SJSA1 (cell line): ENCODE data around the gene PDE4A. TPM values are rescaled to one million over a fixed set of nuclear protein-coding genes. Genes with fewer than 3 reads are reported as not detected.

ENCODE experiments used
- total RNA-seq: library from RNA; depleted of rRNA; stranded (reverse); fragments of >200 nt; shearing (Covaris generic); gene quantifications from 2 replicates; pipeline ENCODE4 v1.2.3, GENCODE V29; 2014; rRNA removed

The PDE4A gene
- total RNA-seq, 1 experiment from 2014 or later, result 11.5 TPM

Other genes starting within 250 kb of the PDE4A start
- 120 and 170 TPM in 2 replicates for gene DNMT1, start 225.6 kb upstream of the PDE4A start, total RNA-seq
- 4.9 and 7.0 TPM in 2 replicates for gene S1PR2, start 189.2 kb upstream of the PDE4A start, total RNA-seq
- 86.3 and 87.4 TPM in 2 replicates for gene MRPL4, start 168.3 kb upstream of the PDE4A start, total RNA-seq
- 11.9 and 17.2 TPM in 2 replicates for gene ICAM1, start 149.4 kb upstream of the PDE4A start, total RNA-seq
- not detected in 2 replicates for gene ICAM4, start 133.6 kb upstream of the PDE4A start, total RNA-seq
- gene ICAM5, start 130.6 kb upstream of the PDE4A start, total RNA-seq, result 0.38 and 0.79 TPM in 2 replicates
- gene ZGLP1, start 110.7 kb upstream of the PDE4A start, total RNA-seq, result 1.2 TPM in 1 of 2 replicates, not detected in the other
- 25.5 and 84.1 TPM in 2 replicates for gene FDX2, start 104.5 kb upstream of the PDE4A start, total RNA-seq
- gene RAVER1, start 87.0 kb upstream of the PDE4A start, total RNA-seq, result 27.3 and 36.4 TPM in 2 replicates
- gene ICAM3, start 80.9 kb upstream of the PDE4A start, total RNA-seq, result 6.0 and 8.1 TPM in 2 replicates
- gene TYK2, start 40.0 kb upstream of the PDE4A start, total RNA-seq, result 62.3 and 72.4 TPM in 2 replicates
- gene CDC37, start 17.0 kb upstream of the PDE4A start, total RNA-seq, result 284 and 367 TPM in 2 replicates
- gene KEAP1, start 82.8 kb downstream of the PDE4A start, total RNA-seq, result 49.8 and 74.1 TPM in 2 replicates
- 0.05 TPM in 1 of 2 replicates, not detected in the other for gene S1PR5, start 96.9 kb downstream of the PDE4A start, total RNA-seq
- gene ATG4D, start 123.4 kb downstream of the PDE4A start, total RNA-seq, result 39.2 and 39.4 TPM in 2 replicates
- gene KRI1, start 145.5 kb downstream of the PDE4A start, total RNA-seq, result 15.2 and 19.2 TPM in 2 replicates
- 28.1 and 36.6 TPM in 2 replicates for gene CDKN2D, start 148.4 kb downstream of the PDE4A start, total RNA-seq
- gene AP1M2, start 166.8 kb downstream of the PDE4A start, total RNA-seq, result 4.9 and 9.9 TPM in 2 replicates
- 30.1 and 86.8 TPM in 2 replicates for gene SLC44A2, start 205.0 kb downstream of the PDE4A start, total RNA-seq
- 123 and 210 TPM in 2 replicates for gene ILF3, start 233.8 kb downstream of the PDE4A start, total RNA-seq